HFFc6 (cell line): ENCODE measurements around the gene NGFR. TPM values are rescaled to one million over a fixed set of nuclear protein-coding genes. Genes with fewer than 3 reads are reported as not detected.

ENCODE experiments used
- DNase-seq: peaks from one replicate; pipeline ENCODE4 v3.0.0-alpha.2; 2018
- H3K27ac Mint-ChIP-seq: 2 replicates; pipeline ENCODE4 v1.8.0; 2020; ENCODE audit warnings: mild to moderate bottlenecking, mixed read lengths
- H3K27me3 Mint-ChIP-seq: 2 replicates; pipeline ENCODE4 v1.8.0; 2021; ENCODE audit warnings: mild to moderate bottlenecking, moderate library complexity, mixed read lengths; ENCODE audit not compliant: insufficient read depth
- H3K36me3 Mint-ChIP-seq: 2 replicates; pipeline ENCODE4 v1.8.0; 2021; ENCODE audit warnings: low read depth, mixed read lengths
- H3K4me1 Mint-ChIP-seq: 2 replicates; pipeline ENCODE4 v1.8.0; 2020; ENCODE audit warnings: low read depth, mixed read lengths
- H3K4me3 Mint-ChIP-seq: 2 replicates; pipeline ENCODE4 v1.8.0; 2020; ENCODE audit warnings: mild to moderate bottlenecking, moderate library complexity, mixed read lengths
- H3K9me3 Mint-ChIP-seq: 2 replicates; pipeline ENCODE4 v1.8.0; 2020; ENCODE audit warnings: mild to moderate bottlenecking, mixed read lengths
- CTCF ChIP-seq: fragments of 200-600 bp; sonication (generic); IDR thresholded peaks from 2 replicates; pipeline ENCODE4 v1.5.0; 2021; ENCODE audit warnings: antibody characterized with exemption, mild to moderate bottlenecking
- total RNA-seq, 6 experiments: library from RNA; stranded (reverse); fragmentation: NEBNext Ultra II Directional; extraction: Animal tissue kit (Norgen Biotek cat#: 25700); gene quantifications; 2 replicates in 1 of 6; 3 replicates in 5 of 6; pipeline ENCODE4 v1.2.3, GENCODE V29; 2021

The NGFR gene
- total RNA-seq, 6 experiments from 2014 or later: 0.07 to 0.14 (median 0.11) TPM; not detected in 1

GRCh38 chr17:49551221-49552069, 56.4 kb downstream of the NGFR start:
- H3K4me1 Mint-ChIP-seq: no peaks in the 10 kb centered on the region
- TF ChIP-seq CTCF: no peak
- H3K4me3 Mint-ChIP-seq: no peak overlapping the region
- peaks cover 14% of the 10 kb centered on the region for H3K27me3 Mint-ChIP-seq
- no peak overlapping the region for H3K27ac Mint-ChIP-seq
- H3K36me3 Mint-ChIP-seq: no peaks in the 10 kb centered on the region
- no peak for DNase-seq
- H3K9me3 Mint-ChIP-seq: no peaks in the 10 kb centered on the region

GRCh38 chr17:49552070-49552751, 57.1 kb downstream of the NGFR start:
- Mint-ChIP-seq H3K9me3 (no peaks in the 10 kb centered on the region), H3K27ac (no peak overlapping the region)
- no peak for DNase-seq

GRCh38 chr17:49553676-49554335, 58.7 kb downstream of the NGFR start:
- H3K9me3 Mint-ChIP-seq: no peaks in the 10 kb centered on the region
- H3K27me3 Mint-ChIP-seq: peaks cover 7% of the 10 kb centered on the region
- H3K4me1 Mint-ChIP-seq: no peaks in the 10 kb centered on the region
- no peak overlapping the region for H3K27ac Mint-ChIP-seq
- TF ChIP-seq CTCF: no peak
- no peak for DNase-seq
- H3K4me3 Mint-ChIP-seq: no peak overlapping the region
- H3K36me3 Mint-ChIP-seq: no peaks in the 10 kb centered on the region

More at GRCh38 chr17:49552070-49552751, 57.1 kb downstream of the NGFR start:
- H3K27me3 Mint-ChIP-seq: peaks cover 9% of the 10 kb centered on the region
- H3K36me3 Mint-ChIP-seq: no peaks in the 10 kb centered on the region
- H3K4me1 Mint-ChIP-seq: no peaks in the 10 kb centered on the region
- no peak for TF ChIP-seq CTCF
- no peak overlapping the region for H3K4me3 Mint-ChIP-seq

GRCh38 chr17:49554694-49555494, 59.8 kb downstream of the NGFR start:
- Mint-ChIP-seq H3K36me3 (no peaks in the 10 kb centered on the region), H3K4me3 (no peak overlapping the region), H3K27me3 (peaks cover 3% of the 10 kb centered on the region), H3K4me1 (no peaks in the 10 kb centered on the region), H3K9me3 (no peaks in the 10 kb centered on the region), H3K27ac (no peak overlapping the region)
- TF ChIP-seq CTCF: no peak
- no peak for DNase-seq
